ENCODE measurements around the gene ZBTB16. TPM values are rescaled to one million over a fixed set of nuclear protein-coding genes. Genes with fewer than 3 reads are reported as not detected.

ZBTB16 gene
- total and polyA plus RNA-seq, 2 of the 13 experiments (the other 11 are each of a cell fraction or from before 2014, with no cell fraction given), result not detected

DNA sequence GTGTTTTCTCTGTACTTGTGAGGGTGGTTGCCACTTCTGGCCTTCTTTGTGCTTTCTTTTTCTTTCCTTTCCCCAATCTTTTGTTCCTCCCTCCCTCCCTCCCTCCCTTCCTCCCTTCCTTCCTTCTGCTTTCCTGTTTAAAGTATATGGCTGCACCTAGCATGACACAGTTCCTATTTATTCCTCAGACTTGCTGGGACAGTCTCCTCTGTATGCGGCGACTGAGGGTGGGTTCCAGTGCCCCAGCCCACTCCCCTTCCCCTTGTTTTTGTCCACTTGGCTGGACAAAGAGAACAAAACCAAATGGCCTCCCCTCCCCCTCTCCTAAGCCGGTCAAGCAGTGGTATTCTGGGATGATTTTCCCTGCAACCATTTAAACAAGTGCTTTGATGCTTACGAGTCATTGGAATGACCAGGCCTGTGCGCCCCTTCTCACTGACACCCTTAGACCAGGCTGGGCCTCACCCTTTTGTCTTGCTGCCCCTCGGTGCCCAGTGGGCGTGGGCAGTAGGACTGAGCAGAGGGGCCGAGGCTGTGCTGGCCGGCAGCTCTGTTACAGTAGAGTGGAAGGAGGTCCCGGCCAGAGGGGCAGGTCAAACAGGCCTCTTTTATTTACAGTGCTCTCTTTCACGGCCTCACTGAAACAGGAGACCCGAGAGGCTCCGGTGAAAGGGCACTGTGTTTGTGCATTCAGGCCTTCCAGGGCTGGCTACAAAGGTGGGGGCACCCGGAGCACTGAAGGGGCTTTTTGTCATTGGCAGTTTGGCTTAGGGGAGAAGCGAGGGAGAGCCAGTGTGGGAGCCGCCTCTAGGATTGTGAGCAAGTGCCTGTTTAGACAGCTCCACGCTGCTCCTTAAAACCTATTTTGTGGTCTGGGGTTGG lies 32.2 kb downstream of the ZBTB16 start (continued):
- TF ChIP-seq, protein P1, sequence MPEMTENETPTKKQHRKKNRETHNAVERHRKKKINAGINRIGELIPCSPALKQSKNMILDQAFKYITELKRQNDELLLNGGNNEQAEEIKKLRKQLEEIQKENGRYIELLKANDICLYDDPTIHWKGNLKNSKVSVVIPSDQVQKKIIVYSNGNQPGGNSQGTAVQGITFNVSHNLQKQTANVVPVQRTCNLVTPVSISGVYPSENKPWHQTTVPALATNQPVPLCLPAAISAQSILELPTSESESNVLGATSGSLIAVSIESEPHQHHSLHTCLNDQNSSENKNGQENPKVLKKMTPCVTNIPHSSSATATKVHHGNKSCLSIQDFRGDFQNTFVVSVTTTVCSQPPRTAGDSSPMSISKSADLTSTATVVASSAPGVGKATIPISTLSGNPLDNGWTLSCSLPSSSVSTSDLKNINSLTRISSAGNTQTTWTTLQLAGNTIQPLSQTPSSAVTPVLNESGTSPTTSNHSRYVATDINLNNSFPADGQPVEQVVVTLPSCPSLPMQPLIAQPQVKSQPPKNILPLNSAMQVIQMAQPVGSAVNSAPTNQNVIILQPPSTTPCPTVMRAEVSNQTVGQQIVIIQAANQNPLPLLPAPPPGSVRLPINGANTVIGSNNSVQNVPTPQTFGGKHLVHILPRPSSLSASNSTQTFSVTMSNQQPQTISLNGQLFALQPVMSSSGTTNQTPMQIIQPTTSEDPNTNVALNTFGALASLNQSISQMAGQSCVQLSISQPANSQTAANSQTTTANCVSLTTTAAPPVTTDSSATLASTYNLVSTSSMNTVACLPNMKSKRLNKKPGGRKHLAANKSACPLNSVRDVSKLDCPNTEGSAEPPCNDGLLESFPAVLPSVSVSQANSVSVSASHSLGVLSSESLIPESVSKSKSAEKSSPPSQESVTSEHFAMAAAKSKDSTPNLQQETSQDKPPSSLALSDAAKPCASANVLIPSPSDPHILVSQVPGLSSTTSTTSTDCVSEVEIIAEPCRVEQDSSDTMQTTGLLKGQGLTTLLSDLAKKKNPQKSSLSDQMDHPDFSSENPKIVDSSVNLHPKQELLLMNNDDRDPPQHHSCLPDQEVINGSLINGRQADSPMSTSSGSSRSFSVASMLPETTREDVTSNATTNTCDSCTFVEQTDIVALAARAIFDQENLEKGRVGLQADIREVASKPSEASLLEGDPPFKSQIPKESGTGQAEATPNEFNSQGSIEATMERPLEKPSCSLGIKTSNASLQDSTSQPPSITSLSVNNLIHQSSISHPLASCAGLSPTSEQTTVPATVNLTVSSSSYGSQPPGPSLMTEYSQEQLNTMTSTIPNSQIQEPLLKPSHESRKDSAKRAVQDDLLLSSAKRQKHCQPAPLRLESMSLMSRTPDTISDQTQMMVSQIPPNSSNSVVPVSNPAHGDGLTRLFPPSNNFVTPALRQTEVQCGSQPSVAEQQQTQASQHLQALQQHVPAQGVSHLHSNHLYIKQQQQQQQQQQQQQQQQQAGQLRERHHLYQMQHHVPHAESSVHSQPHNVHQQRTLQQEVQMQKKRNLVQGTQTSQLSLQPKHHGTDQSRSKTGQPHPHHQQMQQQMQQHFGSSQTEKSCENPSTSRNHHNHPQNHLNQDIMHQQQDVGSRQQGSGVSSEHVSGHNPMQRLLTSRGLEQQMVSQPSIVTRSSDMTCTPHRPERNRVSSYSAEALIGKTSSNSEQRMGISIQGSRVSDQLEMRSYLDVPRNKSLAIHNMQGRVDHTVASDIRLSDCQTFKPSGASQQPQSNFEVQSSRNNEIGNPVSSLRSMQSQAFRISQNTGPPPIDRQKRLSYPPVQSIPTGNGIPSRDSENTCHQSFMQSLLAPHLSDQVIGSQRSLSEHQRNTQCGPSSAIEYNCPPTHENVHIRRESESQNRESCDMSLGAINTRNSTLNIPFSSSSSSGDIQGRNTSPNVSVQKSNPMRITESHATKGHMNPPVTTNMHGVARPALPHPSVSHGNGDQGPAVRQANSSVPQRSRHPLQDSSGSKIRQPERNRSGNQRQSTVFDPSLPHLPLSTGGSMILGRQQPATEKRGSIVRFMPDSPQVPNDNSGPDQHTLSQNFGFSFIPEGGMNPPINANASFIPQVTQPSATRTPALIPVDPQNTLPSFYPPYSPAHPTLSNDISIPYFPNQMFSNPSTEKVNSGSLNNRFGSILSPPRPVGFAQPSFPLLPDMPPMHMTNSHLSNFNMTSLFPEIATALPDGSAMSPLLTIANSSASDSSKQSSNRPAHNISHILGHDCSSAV (CRISPR knock-in tag; IDR thresholded peaks at IDR 0.05; ENCODE audit: borderline replicate concordance), result no peak
- TF ChIP-seq ZNF326 (CRISPR knock-in tag; IDR thresholded peaks at IDR 0.05; ENCODE audit: borderline replicate concordance) (no peak), PHF20 (CRISPR knock-in tag; IDR thresholded peaks at IDR 0.05) (no peak), ZNF232 (CRISPR knock-in tag; IDR thresholded peaks at IDR 0.05; ENCODE audit: borderline replicate concordance) (no peak), ZNF251 (CRISPR knock-in tag; IDR thresholded peaks at IDR 0.05) (no peak), CENPX (CRISPR knock-in tag; IDR thresholded peaks at IDR 0.05) (no peak), HMG20A (CRISPR knock-in tag; IDR thresholded peaks at IDR 0.05; ENCODE audit: borderline replicate concordance) (no peak), RBFOX2 (IDR thresholded peaks at IDR 0.05; ENCODE audit: low read depth, low read length) (no peak)
- TF ChIP-seq, protein P2, sequence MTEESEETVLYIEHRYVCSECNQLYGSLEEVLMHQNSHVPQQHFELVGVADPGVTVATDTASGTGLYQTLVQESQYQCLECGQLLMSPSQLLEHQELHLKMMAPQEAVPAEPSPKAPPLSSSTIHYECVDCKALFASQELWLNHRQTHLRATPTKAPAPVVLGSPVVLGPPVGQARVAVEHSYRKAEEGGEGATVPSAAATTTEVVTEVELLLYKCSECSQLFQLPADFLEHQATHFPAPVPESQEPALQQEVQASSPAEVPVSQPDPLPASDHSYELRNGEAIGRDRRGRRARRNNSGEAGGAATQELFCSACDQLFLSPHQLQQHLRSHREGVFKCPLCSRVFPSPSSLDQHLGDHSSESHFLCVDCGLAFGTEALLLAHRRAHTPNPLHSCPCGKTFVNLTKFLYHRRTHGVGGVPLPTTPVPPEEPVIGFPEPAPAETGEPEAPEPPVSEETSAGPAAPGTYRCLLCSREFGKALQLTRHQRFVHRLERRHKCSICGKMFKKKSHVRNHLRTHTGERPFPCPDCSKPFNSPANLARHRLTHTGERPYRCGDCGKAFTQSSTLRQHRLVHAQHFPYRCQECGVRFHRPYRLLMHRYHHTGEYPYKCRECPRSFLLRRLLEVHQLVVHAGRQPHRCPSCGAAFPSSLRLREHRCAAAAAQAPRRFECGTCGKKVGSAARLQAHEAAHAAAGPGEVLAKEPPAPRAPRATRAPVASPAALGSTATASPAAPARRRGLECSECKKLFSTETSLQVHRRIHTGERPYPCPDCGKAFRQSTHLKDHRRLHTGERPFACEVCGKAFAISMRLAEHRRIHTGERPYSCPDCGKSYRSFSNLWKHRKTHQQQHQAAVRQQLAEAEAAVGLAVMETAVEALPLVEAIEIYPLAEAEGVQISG (CRISPR knock-in tag; IDR thresholded peaks at IDR 0.05), result peak; percentile 94
- TF ChIP-seq, protein P3, sequence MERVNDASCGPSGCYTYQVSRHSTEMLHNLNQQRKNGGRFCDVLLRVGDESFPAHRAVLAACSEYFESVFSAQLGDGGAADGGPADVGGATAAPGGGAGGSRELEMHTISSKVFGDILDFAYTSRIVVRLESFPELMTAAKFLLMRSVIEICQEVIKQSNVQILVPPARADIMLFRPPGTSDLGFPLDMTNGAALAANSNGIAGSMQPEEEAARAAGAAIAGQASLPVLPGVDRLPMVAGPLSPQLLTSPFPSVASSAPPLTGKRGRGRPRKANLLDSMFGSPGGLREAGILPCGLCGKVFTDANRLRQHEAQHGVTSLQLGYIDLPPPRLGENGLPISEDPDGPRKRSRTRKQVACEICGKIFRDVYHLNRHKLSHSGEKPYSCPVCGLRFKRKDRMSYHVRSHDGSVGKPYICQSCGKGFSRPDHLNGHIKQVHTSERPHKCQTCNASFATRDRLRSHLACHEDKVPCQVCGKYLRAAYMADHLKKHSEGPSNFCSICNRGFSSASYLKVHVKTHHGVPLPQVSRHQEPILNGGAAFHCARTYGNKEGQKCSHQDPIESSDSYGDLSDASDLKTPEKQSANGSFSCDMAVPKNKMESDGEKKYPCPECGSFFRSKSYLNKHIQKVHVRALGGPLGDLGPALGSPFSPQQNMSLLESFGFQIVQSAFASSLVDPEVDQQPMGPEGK (CRISPR knock-in tag; IDR thresholded peaks at IDR 0.05), result peak; percentile 62; the same call in 1 of the 2 replicates
- TF ChIP-seq, protein P4, sequence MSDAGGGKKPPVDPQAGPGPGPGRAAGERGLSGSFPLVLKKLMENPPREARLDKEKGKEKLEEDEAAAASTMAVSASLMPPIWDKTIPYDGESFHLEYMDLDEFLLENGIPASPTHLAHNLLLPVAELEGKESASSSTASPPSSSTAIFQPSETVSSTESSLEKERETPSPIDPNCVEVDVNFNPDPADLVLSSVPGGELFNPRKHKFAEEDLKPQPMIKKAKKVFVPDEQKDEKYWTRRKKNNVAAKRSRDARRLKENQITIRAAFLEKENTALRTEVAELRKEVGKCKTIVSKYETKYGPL (CRISPR knock-in tag; IDR thresholded peaks at IDR 0.05), result no peak

Measured in HepG2 (cell line).